Measurements from ENCODE around the gene FOXS1. TPM values are rescaled to one million over a fixed set of nuclear protein-coding genes. Genes with fewer than 3 reads are reported as not detected.

FOXS1 gene
- total and polyA plus RNA-seq, 4 donors = 0.89 to 8.7 (median 4.9) TPM

DNA sequence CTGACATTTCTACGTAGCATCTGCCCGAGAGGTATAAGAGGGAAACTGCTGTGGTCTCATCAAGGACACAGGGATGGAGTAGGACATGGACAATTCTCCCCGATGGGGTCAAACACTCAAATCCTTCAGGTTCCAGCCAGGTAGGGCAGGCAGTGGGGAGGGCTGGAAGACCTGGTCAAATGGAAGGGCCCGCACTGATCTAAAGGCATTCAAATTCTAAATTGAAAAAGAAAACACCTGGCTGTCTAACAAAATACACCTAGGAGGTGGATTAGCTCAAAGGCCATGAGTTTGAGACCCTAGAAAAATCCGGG lies 16.7 kb upstream of the FOXS1 start:
- Histone ChIP-seq H3K4me3 (ENCODE audit: low read depth, low read length) (no peak overlapping the region), H3K27ac (ENCODE audit: low read depth, low read length) (no peak overlapping the region)

DNA sequence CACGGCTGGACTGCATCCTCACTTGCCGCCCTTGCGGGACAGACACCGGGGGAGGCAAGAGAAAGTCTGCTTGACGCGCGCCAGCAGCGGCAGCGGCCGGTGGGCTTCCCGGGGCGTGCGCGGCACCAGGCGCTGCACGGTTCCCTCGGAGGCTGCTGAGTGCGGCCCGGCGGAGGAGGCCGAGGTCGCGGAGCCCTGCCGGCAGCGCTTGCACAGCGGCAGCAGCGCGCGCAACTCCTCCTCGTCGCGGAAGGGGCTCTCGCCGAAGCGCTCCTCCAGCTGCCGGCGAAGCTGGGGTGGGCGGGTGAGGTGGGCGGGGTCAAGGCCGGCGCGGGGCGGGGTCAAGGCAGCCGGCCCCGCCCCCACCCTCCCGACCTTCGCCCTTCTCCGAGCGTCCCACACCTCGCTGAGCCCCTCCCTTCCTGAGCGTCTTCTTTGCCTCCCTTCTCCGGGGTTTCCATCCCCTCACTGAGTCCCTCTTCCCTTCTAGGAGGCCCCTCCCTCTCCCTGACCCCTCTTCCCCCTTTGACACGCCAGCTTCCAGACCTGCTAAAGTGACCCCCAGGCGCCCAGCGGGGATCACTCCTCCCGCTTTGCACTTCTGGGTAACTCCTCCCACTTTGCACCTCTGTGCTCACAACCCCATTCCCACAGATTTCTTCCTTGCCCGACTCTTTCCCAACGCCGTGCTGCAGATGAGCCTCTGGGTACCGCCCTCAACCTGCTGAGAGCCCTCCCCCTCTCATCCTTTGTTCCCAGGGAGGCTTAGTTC lies 16.2 kb upstream of the FOXS1 start:
- peak in 4 of 6 donors; percentile 33 to 93 (median 70) for DNase-seq (ENCODE audit: low read depth in 4 of 6, low spot score in 6 of 6)
- H3K27ac ChIP-seq (ENCODE audit: low read depth, low read length) = no peak overlapping the region

More for the DNA sequence above, 16.7 kb upstream of the FOXS1 start:
- H3K27me3 ChIP-seq (ENCODE audit: control insufficient read depth, insufficient read depth, low read length) = no peaks in the 10 kb centered on the region
- peaks cover 22% of the 10 kb centered on the region for H3K4me1 ChIP-seq (ENCODE audit: control insufficient read depth, insufficient read depth, low read length)
- 64% methylated on average over 2 of the region's 5 CpGs for WGBS (ENCODE audit: insufficient coverage)
- H3K9me3 ChIP-seq (ENCODE audit: control insufficient read depth, insufficient read depth, low read length) = no peaks in the 10 kb centered on the region
- H3K36me3 ChIP-seq (ENCODE audit: control insufficient read depth, insufficient read depth, low read length) = peaks cover 25% of the 10 kb centered on the region
- DNase-seq (ENCODE audit: low read depth in 4 of 6, low spot score in 6 of 6) = no peak

DNA sequence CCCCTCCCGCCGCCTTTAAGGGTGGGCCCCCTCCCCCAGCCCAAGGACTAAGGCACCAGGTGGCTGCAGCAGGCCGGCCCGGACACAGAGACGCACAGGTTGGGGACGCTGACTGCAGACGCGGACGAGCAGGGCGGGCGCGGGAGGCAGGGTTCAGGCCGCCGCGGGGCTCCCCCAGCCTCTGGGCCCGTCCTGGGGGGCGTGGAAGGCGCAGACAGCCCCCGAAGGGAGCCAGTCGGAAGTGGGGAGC lies 15.7 kb upstream of the FOXS1 start:
- Histone ChIP-seq H3K27ac (ENCODE audit: low read depth, low read length) (no peak overlapping the region), H3K4me1 (ENCODE audit: control insufficient read depth, insufficient read depth, low read length) (peaks cover 22% of the 10 kb centered on the region), H3K9me3 (ENCODE audit: control insufficient read depth, insufficient read depth, low read length) (no peaks in the 10 kb centered on the region), H3K4me3 (ENCODE audit: low read depth, low read length) (peak overlapping the region; percentile 33), H3K36me3 (ENCODE audit: control insufficient read depth, insufficient read depth, low read length) (peaks cover 21% of the 10 kb centered on the region), H3K27me3 (ENCODE audit: control insufficient read depth, insufficient read depth, low read length) (no peaks in the 10 kb centered on the region)
- peak in 2 of 6 donors; percentile 40 to 60 for DNase-seq (ENCODE audit: low read depth in 4 of 6, low spot score in 6 of 6)
- under 1% methylated on average over 20 of the region's 20 CpGs for WGBS (ENCODE audit: insufficient coverage)

More for the DNA sequence above, 16.2 kb upstream of the FOXS1 start:
- WGBS (ENCODE audit: insufficient coverage) = under 1% methylated on average over 59 of the region's 60 CpGs
- Histone ChIP-seq H3K4me1 (ENCODE audit: control insufficient read depth, insufficient read depth, low read length) (peaks cover 22% of the 10 kb centered on the region), H3K36me3 (ENCODE audit: control insufficient read depth, insufficient read depth, low read length) (peaks cover 21% of the 10 kb centered on the region), H3K4me3 (ENCODE audit: low read depth, low read length) (peak overlapping the region; percentile 33), H3K9me3 (ENCODE audit: control insufficient read depth, insufficient read depth, low read length) (no peaks in the 10 kb centered on the region), H3K27me3 (ENCODE audit: control insufficient read depth, insufficient read depth, low read length) (no peaks in the 10 kb centered on the region)

DNA sequence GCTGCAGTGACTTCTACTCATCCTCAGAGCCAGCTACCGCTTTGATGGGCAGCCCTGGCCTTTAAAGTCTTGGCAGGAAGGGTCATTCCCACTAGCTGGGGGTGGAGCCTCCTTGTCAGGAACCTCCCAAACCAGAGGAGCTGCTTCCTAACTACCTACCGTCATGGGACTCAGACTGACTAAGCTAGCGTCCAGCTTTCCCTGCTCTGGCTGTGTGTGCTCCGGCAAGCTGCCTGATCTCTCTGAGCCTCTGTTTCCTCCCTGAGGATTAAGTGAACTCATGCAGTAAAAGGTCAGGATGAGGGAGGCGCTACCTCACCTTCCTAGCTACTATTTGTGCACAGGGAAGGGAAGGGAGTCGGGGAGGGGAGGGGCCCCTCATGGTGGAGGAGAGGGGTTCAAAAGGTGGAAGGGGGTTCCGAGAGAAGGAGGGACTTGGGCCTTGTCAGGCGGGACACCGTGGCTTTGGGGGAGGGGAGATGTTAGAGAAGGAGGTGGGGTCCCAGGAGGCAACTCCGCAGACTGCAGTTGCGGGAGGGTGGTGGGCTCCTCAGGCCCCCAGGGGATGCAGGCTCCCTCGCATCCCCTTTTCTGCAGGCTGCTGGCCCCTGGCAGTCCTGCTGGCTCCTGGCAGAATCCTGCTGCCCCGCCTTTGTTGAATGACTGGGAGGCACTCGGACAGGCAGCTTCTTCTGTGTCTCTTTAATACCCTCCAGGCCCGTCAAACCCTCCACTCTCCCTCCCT lies 15.2 kb upstream of the FOXS1 start:
- 2% methylated on average over 14 of the region's 15 CpGs for WGBS (ENCODE audit: insufficient coverage)
- H3K9me3 ChIP-seq (ENCODE audit: control insufficient read depth, insufficient read depth, low read length) = no peaks in the 10 kb centered on the region
- peak in 1 of 6 donors; percentile 21 for DNase-seq (ENCODE audit: low read depth in 4 of 6, low spot score in 6 of 6)
- peaks cover 19% of the 10 kb centered on the region for H3K36me3 ChIP-seq (ENCODE audit: control insufficient read depth, insufficient read depth, low read length)
- H3K27me3 ChIP-seq (ENCODE audit: control insufficient read depth, insufficient read depth, low read length) = no peaks in the 10 kb centered on the region
- H3K4me1 ChIP-seq (ENCODE audit: control insufficient read depth, insufficient read depth, low read length) = peaks cover 22% of the 10 kb centered on the region
- H3K27ac ChIP-seq (ENCODE audit: low read depth, low read length) = no peak overlapping the region
- peak overlapping the region; percentile 33 for H3K4me3 ChIP-seq (ENCODE audit: low read depth, low read length)

DNA sequence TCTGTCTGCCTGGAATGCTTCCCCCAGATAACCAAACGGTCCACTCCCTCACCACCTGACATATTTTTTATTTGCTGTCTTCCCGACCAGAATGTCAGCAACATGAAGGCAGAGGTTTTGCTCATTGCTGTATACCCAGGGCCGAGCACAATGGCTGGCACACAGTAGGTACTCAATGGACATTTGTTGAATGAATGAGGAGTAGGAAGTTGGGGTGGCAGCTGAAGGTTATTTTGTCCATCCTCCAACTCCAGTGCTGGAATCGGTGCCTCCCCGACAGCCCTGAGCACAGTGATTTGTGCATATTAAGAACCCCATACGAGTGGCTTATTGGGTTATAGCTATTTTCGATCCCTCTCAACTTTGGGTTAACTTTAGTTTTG lies 14.6 kb upstream of the FOXS1 start:
- no peak for DNase-seq (ENCODE audit: low read depth in 4 of 6, low spot score in 6 of 6)
- no peaks in the 10 kb centered on the region for H3K27me3 ChIP-seq (ENCODE audit: control insufficient read depth, insufficient read depth, low read length)
- peaks cover 22% of the 10 kb centered on the region for H3K4me1 ChIP-seq (ENCODE audit: control insufficient read depth, insufficient read depth, low read length)
- H3K4me3 ChIP-seq (ENCODE audit: low read depth, low read length) = no peak overlapping the region
- H3K9me3 ChIP-seq (ENCODE audit: control insufficient read depth, insufficient read depth, low read length) = no peaks in the 10 kb centered on the region
- H3K27ac ChIP-seq (ENCODE audit: low read depth, low read length) = no peak overlapping the region
- 61% methylated on average over 3 of the region's 7 CpGs for WGBS (ENCODE audit: insufficient coverage)
- H3K36me3 ChIP-seq (ENCODE audit: control insufficient read depth, insufficient read depth, low read length) = peaks cover 18% of the 10 kb centered on the region

DNA sequence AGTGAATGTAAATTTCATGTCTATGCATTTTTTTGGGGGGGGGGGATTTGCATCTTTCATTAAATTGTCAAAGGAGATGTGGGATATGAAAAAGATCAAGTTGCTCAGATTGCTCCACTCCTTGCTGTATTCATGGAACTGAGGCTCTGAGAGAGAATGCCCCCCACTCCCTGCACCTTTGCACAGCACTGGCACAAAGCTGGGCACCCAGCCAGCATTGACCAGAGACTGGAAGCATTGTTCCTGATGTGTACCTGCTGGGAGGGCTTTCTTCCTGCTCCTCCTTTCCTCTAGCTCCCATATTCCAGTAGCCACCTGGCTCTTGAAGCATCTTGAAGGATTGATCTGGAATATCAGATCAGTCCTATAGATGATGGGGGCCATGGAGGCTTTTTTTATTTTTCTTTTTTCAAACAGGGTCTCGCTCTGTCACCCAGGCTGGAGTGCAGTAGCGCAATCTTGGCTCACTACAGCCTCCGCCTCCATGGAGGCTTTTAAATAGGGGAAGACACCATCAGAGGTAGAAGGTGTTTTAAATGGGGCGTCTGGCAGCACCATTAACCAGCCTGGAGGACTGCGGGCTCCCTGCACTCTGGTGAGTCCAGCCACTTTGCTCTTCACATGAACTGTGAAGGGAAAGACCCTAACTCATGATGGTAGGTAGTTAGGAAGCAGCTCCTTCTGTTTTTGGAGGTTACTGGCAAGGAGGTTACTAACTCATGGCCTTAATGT lies 14.0 kb upstream of the FOXS1 start:
- WGBS (ENCODE audit: insufficient coverage) = 100% methylated on average over 3 of the region's 5 CpGs
- H3K4me1 ChIP-seq (ENCODE audit: control insufficient read depth, insufficient read depth, low read length) = peaks cover 22% of the 10 kb centered on the region
- no peak overlapping the region for H3K4me3 ChIP-seq (ENCODE audit: low read depth, low read length)
- DNase-seq (ENCODE audit: low read depth in 4 of 6, low spot score in 6 of 6) = no peak
- H3K36me3 ChIP-seq (ENCODE audit: control insufficient read depth, insufficient read depth, low read length) = peaks cover 13% of the 10 kb centered on the region
- no peak overlapping the region for H3K27ac ChIP-seq (ENCODE audit: low read depth, low read length)
- no peaks in the 10 kb centered on the region for H3K9me3 ChIP-seq (ENCODE audit: control insufficient read depth, insufficient read depth, low read length)
- H3K27me3 ChIP-seq (ENCODE audit: control insufficient read depth, insufficient read depth, low read length) = no peaks in the 10 kb centered on the region

DNA sequence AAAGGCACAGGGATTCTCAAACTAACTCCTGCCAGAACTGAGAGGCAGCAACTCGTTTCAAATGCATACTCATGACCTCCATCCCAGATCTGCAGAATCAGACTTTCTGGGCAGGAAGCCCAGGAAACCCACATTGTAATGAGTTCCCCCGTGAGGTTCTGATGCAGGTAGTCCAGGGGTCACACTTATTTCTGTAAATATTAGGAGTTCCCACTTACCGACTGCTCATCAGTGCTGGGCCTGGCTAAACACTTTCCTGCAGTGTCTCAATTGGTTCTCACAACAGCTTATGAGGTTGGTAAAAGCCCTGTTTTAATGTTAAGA lies 13.3 kb upstream of the FOXS1 start:
- peaks cover 8% of the 10 kb centered on the region for H3K36me3 ChIP-seq (ENCODE audit: control insufficient read depth, insufficient read depth, low read length)
- WGBS (ENCODE audit: insufficient coverage) = 83% methylated on average over 1 of the region's 3 CpGs
- H3K4me1 ChIP-seq (ENCODE audit: control insufficient read depth, insufficient read depth, low read length) = peaks cover 22% of the 10 kb centered on the region
- no peak for DNase-seq (ENCODE audit: low read depth in 4 of 6, low spot score in 6 of 6)
- H3K9me3 ChIP-seq (ENCODE audit: control insufficient read depth, insufficient read depth, low read length) = no peaks in the 10 kb centered on the region
- no peak overlapping the region for H3K4me3 ChIP-seq (ENCODE audit: low read depth, low read length)
- no peak overlapping the region for H3K27ac ChIP-seq (ENCODE audit: low read depth, low read length)
- no peaks in the 10 kb centered on the region for H3K27me3 ChIP-seq (ENCODE audit: control insufficient read depth, insufficient read depth, low read length)

DNA sequence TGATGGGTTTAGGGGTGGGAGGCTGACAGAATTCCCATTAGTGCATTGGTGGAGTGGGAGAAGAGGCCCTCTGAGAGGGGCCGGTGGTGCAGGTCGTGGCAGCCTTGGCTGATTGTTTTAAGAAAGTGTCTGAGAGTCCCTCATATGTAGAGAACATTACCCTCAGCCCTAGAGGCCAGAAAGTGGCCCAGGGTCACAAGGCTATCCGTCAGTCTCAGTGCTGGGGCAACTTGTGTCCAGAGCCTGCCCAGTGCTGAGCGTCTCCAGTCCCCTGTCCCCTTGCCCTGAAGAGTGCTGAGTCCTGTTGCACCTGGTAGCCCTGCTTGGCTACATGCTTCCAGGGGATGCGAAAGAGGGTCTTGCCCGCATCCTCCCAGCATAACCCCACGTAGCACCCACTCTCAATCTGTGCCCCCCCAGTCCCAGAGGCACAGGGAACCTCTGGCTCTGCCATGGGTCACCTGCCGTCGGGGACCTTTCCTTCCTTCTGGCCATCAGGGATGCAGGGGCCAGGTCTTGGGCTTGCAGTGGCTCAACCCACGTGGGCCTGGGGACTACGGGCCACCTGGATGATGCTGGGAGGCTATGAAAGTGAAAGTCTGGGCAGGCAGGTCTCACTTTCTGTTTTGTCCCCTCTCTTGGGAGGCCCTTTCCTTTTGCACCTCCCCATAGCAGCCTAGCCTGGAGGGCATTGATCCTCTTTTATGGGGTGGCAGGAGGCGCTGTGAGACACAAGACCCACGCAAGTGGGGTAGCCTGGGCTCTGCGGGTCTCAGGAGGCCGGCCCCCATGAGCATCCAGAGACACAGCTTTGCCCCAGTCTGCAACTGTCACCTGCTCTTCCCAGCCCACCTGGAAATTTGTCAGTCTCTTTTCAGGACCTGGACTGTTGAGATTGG lies 12.7 kb upstream of the FOXS1 start:
- WGBS (ENCODE audit: insufficient coverage) = 75% methylated on average over 14 of the region's 15 CpGs
- Histone ChIP-seq H3K27ac (ENCODE audit: low read depth, low read length) (no peak overlapping the region), H3K36me3 (ENCODE audit: control insufficient read depth, insufficient read depth, low read length) (peaks cover 2% of the 10 kb centered on the region), H3K4me1 (ENCODE audit: control insufficient read depth, insufficient read depth, low read length) (peaks cover 22% of the 10 kb centered on the region), H3K4me3 (ENCODE audit: low read depth, low read length) (no peak overlapping the region), H3K9me3 (ENCODE audit: control insufficient read depth, insufficient read depth, low read length) (no peaks in the 10 kb centered on the region), H3K27me3 (ENCODE audit: control insufficient read depth, insufficient read depth, low read length) (no peaks in the 10 kb centered on the region)
- no peak for DNase-seq (ENCODE audit: low read depth in 4 of 6, low spot score in 6 of 6)

DNA sequence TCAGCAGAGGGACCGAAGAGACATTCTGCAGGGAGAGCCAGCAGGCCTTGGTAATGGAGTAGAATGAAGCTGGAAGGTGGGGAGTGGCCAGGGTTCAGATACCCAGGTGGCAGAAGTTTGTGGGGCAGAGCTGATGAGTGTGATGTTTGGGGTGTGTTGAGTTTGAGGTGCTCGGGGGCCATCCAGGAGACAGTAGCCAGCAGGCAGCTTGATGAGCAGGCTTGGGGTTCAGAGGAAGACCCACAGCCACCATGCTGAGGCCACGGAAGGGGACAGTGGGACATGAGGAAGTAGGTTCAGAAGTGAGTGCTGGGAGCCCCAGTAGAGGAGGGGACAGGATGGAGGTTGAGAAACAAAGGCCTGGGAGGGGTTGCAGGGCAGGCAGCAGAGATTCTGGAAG lies 11.1 kb upstream of the FOXS1 start:
- Histone ChIP-seq H3K36me3 (ENCODE audit: control insufficient read depth, insufficient read depth, low read length) (no peaks in the 10 kb centered on the region), H3K27ac (ENCODE audit: low read depth, low read length) (no peak overlapping the region), H3K4me1 (ENCODE audit: control insufficient read depth, insufficient read depth, low read length) (peaks cover 18% of the 10 kb centered on the region), H3K9me3 (ENCODE audit: control insufficient read depth, insufficient read depth, low read length) (no peaks in the 10 kb centered on the region), H3K27me3 (ENCODE audit: control insufficient read depth, insufficient read depth, low read length) (no peaks in the 10 kb centered on the region), H3K4me3 (ENCODE audit: low read depth, low read length) (no peak overlapping the region)
- WGBS (ENCODE audit: insufficient coverage) = 73% methylated on average over 3 of the region's 3 CpGs
- no peak for DNase-seq (ENCODE audit: low read depth in 4 of 6, low spot score in 6 of 6)
